Psoas muscle (tissue), 8 donors: ENCODE data around the gene MCM5. TPM values are rescaled to one million over a fixed set of nuclear protein-coding genes. Genes with fewer than 3 reads are reported as not detected.

Experiments
- ATAC-seq, 4 donors: fragments of 200-7000 bp; cut with Tn5 transposase; one replicate each; pipeline ENCODE4 v1.9.1; 2020; ENCODE audit warnings: moderate library complexity in 3 of 4, mild to moderate bottlenecking in 2 of 4
- DNase-seq, 2 donors: peaks; one replicate each; pipeline ENCODE4 v3.0.0-alpha.2; 2020
- H3K27ac ChIP-seq: fragments of 200-600 bp; one replicate; pipeline ENCODE4 v1.8.0; 2022
- H3K27me3 ChIP-seq, 3 donors: fragments of 200-600 bp in 1 of 3; one replicate each; pipeline versions ENCODE4 v1.6.1 to v1.8.0; 2013 to 2022; ENCODE audit warnings: low read length in 2 of 3, mild to moderate bottlenecking in 2 of 3, moderate library complexity in 1 of 3; ENCODE audit not compliant: insufficient read depth in 3 of 3
- H3K36me3 ChIP-seq, 2 donors: fragments of 200-600 bp in 1 of 2; one replicate each; pipeline versions ENCODE4 v1.6.1 to v1.8.0; 2013 to 2022; ENCODE audit warnings: low read depth in 1 of 2, mild to moderate bottlenecking in 1 of 2, moderate library complexity in 1 of 2; ENCODE audit not compliant: insufficient read depth in 1 of 2
- H3K4me1 ChIP-seq: fragments of 200-600 bp; one replicate; pipeline ENCODE4 v1.8.0; 2022
- H3K4me3 ChIP-seq: fragments of 200-600 bp; one replicate; pipeline ENCODE4 v1.8.0; 2022; ENCODE audit warnings: mild to moderate bottlenecking
- H3K9me3 ChIP-seq: fragments of 200-600 bp; one replicate; pipeline ENCODE4 v1.8.0; 2022
- CTCF ChIP-seq: fragments of 200-600 bp; IDR thresholded peaks from one replicate; pipeline ENCODE4 v1.8.0; 2022; ENCODE audit warnings: antibody characterized with exemption
- WGBS, 3 donors: extraction: QIAGEN DNeasy Blood & Tissue Kit; methylation state at CpG; one replicate each; pipeline versions ENCODE4 v1.1.6 to v1.1.7; 2013; 5-methylcytosine and 5-hydroxymethylcytosine counted together
- intact Hi-C, 2 donors: fragments of 100-400 bp; cut with DNase I; formaldehyde crosslinking; loops; one replicate each; pipeline versions ENCODE4 v1.11.0 to v1.14.2; 2022
- polyA plus RNA-seq, 3 donors: library from polyadenylated mRNA; stranded (reverse); fragments of 200-250 nt; gene quantifications; one replicate each; pipeline ENCODE4 v1.2.3, GENCODE V29; 2013
- total RNA-seq, 4 donors: library from RNA; stranded (reverse); fragmentation: NEBNext Ultra II Directional in 2 of 4; extraction: Animal tissue kit (Norgen Biotek cat#: 25700) in 2 of 4; gene quantifications; one replicate each; pipeline versions ENCODE4 v1.2.1 to v1.2.4, GENCODE V29; 2021 to 2023
- donor health status: healthy with polysubstance abuse.
- donor health status: DM: no; HTN: no; CAD: no; lungs with moderate emphysema.
- donor health status: Bipolar disorder and iron deficiency.
- donor health status: healthy.
- donor health status: DM: yes; HTN: yes; CAD: no.
- donor health status: DM: no; HTN: no; CAD: no.
- donor health status: DM: no; HTN: no; CAD: no.
- donor health status: DM: yes; HTN: yes; CAD: no.

Gene MCM5
- total and polyA plus RNA-seq, 7 donors, result 6.4 to 13.6 (median 9.1) TPM

- TF ChIP-seq CTCF, result no peak
- H3K4me3 ChIP-seq, result no peak overlapping the region
- H3K36me3 ChIP-seq, result no peaks in the 10 kb centered on the region
- H3K27ac ChIP-seq, result no peak overlapping the region
- no peaks in the 10 kb centered on the region for H3K27me3 ChIP-seq
- no peaks in the 10 kb centered on the region for H3K9me3 ChIP-seq
- DNase-seq, result no peak
- intact Hi-C loops, result no loop called here
- ATAC-seq, result no peak
- no peaks in the 10 kb centered on the region for H3K4me1 ChIP-seq
- WGBS, 3 donors, result 80 to 89% (median 83%) methylated on average over 18 of the region's 18 CpGs
These were observed 51.1 kb downstream of the MCM5 start for GRCh38 chr22:35450824-35451569.

GRCh38 chr22:35451592-35451991, 51.7 kb downstream of the MCM5 start:
- no peak overlapping the region for H3K27ac ChIP-seq
- no peaks in the 10 kb centered on the region for H3K27me3 ChIP-seq
- H3K9me3 ChIP-seq, result no peaks in the 10 kb centered on the region
- H3K36me3 ChIP-seq, result no peaks in the 10 kb centered on the region
- intact Hi-C loops, result no loop called here
- H3K4me1 ChIP-seq, result no peaks in the 10 kb centered on the region
- DNase-seq (no peak), ATAC-seq (no peak)
- no peak overlapping the region for H3K4me3 ChIP-seq
- 84 to 89% (median 89%) methylated on average over 7 of the region's 7 CpGs for WGBS, 3 donors
- TF ChIP-seq CTCF, result no peak

GRCh38 chr22:35452351-35452781, 52.4 kb downstream of the MCM5 start:
- intact Hi-C loops, result no loop called here
- no peaks in the 10 kb centered on the region for H3K4me1 ChIP-seq

GRCh38 chr22:35452810-35453743, 53.1 kb downstream of the MCM5 start:
- ATAC-seq (no peak), DNase-seq (no peak)
- 83 to 88% (median 87%) methylated on average over 13 of the region's 13 CpGs for whole genome bisulfite sequencing, 3 donors
- no peaks in the 10 kb centered on the region for H3K27me3 ChIP-seq
- H3K4me1 ChIP-seq, result no peaks in the 10 kb centered on the region
- no peaks in the 10 kb centered on the region for H3K9me3 ChIP-seq
- no peak overlapping the region for H3K4me3 ChIP-seq
- H3K27ac ChIP-seq, result no peak overlapping the region
- TF ChIP-seq CTCF, result no peak
- no peaks in the 10 kb centered on the region for H3K36me3 ChIP-seq
- intact Hi-C loops, result no loop called here

More at GRCh38 chr22:35452351-35452781, 52.4 kb downstream of the MCM5 start:
- DNase-seq (no peak), ATAC-seq (no peak)
- no peak for TF ChIP-seq CTCF
- no peaks in the 10 kb centered on the region for H3K9me3 ChIP-seq
- H3K27me3 ChIP-seq, result no peaks in the 10 kb centered on the region
- H3K4me3 ChIP-seq, result no peak overlapping the region
- no peaks in the 10 kb centered on the region for H3K36me3 ChIP-seq
- H3K27ac ChIP-seq, result no peak overlapping the region
- WGBS, 3 donors, result 87 to 95% (median 89%) methylated on average over 15 of the region's 15 CpGs
